Fibroblast of the aortic adventitia (primary cell): Measurements from ENCODE around the gene PCDHB4. TPM values are rescaled to one million over a fixed set of nuclear protein-coding genes. Genes with fewer than 3 reads are reported as not detected.
"Not testable (repeated sequence)": the region's sequence is repeated elsewhere in the genome, so short reads cannot be mapped to it uniquely, and the experiment has no call there.

Experiments used
- DNase-seq: peaks from one replicate; pipeline ENCODE4 v3.0.0-alpha.2; 2010; ENCODE audit warnings: low read depth
- H3K4me3 ChIP-seq: 2 replicates; pipeline ENCODE4 v1.5.1; 2011; ENCODE audit warnings: low read depth, mild to moderate bottlenecking, control low read depth, low read length, moderate library complexity
- CTCF ChIP-seq: IDR thresholded peaks from 2 replicates; pipeline ENCODE4 v1.5.1; 2011; ENCODE audit warnings: mild to moderate bottlenecking, low read length, control low read depth, inconsistent platforms; ENCODE audit not compliant: insufficient read depth
- total RNA-seq: library from RNA; depleted of rRNA; stranded (reverse); fragments of >200 nt; gene quantifications from 2 replicates; pipeline ENCODE4 v1.2.3, GENCODE V29; 2012; ENCODE audit warnings: low replicate concordance

PCDHB4 gene
- total RNA-seq = 0.09 and 0.65 TPM in 2 replicates

GRCh38 chr5:141121563-141121962 lies at the start of gene PCDHB4:
Gene PCDHB4 (plus strand): TSS chr5:141121818. CDS start chr5:141121999, 181 bp downstream.
- H3K4me3 ChIP-seq = no peak within 1 kb of the TSS

GRCh38 chr5:141077826-141078225 lies 43.8 kb upstream of the PCDHB4 start:
- DNase-seq = no peak
- H3K4me3 ChIP-seq = no peak overlapping the region
- no peak for TF ChIP-seq CTCF

More at GRCh38 chr5:141121563-141121962, at the start of gene PCDHB4:
- DNase-seq = no peak
- TF ChIP-seq CTCF = no peak

- no peak for TF ChIP-seq CTCF
- no peak for DNase-seq
These were observed 39.4 kb upstream of the PCDHB4 start for GRCh38 chr5:141082228-141082627.

GRCh38 chr5:141084487-141084989 lies 37.1 kb upstream of the PCDHB4 start:
- peak overlapping the region; percentile 43 for H3K4me3 ChIP-seq
- TF ChIP-seq CTCF = peak; percentile 31
- peak; percentile 30 for DNase-seq

More at GRCh38 chr5:141082228-141082627, 39.4 kb upstream of the PCDHB4 start:
- H3K4me3 ChIP-seq = no peak overlapping the region

- TF ChIP-seq CTCF = no peak
- DNase-seq = peak; percentile 16
- H3K4me3 ChIP-seq = peak within 1 kb of the TSS; percentile 10
These were observed 26.9 kb upstream of the PCDHB4 start, which contains the start of gene PCDHB2 for GRCh38 chr5:141094481-141095262. Gene PCDHB2 (plus strand): TSS chr5:141094615. CDS start chr5:141094791, 176 bp downstream.

GRCh38 chr5:141095263-141095641 lies 26.4 kb upstream of the PCDHB4 start:
- DNase-seq = no peak
- TF ChIP-seq CTCF = no peak
- H3K4me3 ChIP-seq = no peak overlapping the region

- not testable (repeated sequence) for DNase-seq, H3K4me3 ChIP-seq
These were observed 25.4 kb upstream of the PCDHB4 start for GRCh38 chr5:141096181-141096580.

- H3K4me3 ChIP-seq, DNase-seq: not testable (repeated sequence)
These were observed 25.0 kb upstream of the PCDHB4 start for GRCh38 chr5:141096586-141096985.
